ENCODE measurements around the gene PLCB4.

- TF ChIP-seq CTCF (IDR thresholded peaks at IDR 0.05) (no peak), POLR2A (IDR thresholded peaks at IDR 0.05) (no peak)
Observed at GRCh38 chr20:9078826-9079731, 10.2 kb downstream of the PLCB4 start.

Data from adrenal gland (tissue), 5 donors.